Astrocyte (in vitro differentiated cells and primary cell): ENCODE measurements around the gene ALKBH4.
"Not testable (repeated sequence)": the region's sequence is repeated elsewhere in the genome, so short reads cannot be mapped to it uniquely, and the experiment has no call there.

ENCODE experiments used
- EZH2 ChIP-seq: IDR thresholded peaks from 2 replicates; pipeline ENCODE4 v1.6.1; 2012; ENCODE audit warnings: mild to moderate bottlenecking, low read length, inconsistent platforms; ENCODE audit not compliant: insufficient read depth
- TF ChIP-seq, protein P1 (sequence below): IDR thresholded peaks from 2 replicates; pipeline ENCODE4 v1.5.1; 2011; ENCODE audit warnings: low read depth, mild to moderate bottlenecking, inconsistent platforms, low read length, moderate library complexity; ENCODE audit not compliant: insufficient read depth

DNA sequence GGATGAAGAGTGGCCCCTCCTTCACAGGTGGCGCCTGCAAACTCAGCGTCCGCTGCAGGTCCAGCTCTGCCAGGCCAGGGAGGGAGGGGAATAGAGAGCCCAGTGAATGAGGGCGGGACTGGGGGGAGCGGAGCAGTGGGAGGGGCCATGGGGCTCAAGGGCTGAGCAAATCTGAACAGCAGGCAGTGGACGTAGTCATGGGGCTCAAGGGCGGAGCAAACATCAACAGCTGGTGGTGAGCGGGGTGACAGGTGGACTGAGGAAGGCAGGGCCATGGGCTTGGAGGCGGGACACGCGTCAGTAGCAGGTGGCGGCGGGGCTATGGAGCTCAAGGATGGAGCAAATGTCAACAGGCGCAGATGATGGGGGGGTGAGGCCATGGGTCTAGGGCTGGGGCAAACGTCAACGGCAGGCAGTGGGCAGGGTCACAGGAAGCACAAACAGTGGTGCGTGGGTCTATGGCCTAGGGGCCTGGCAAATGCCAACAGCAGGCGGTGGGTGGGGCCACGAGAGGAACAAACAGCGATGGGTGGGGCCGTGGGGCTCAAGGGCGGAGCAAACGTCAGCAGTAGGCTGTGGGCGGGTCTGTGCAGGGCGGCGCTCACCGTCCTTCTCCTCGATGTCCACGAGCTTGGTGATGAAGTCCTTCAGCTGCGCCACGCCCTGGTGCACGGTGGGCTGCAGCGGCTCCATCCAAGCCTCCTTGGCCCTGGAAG is 28.7 kb upstream of the ALKBH4 start:
- TF ChIP-seq, protein P1, sequence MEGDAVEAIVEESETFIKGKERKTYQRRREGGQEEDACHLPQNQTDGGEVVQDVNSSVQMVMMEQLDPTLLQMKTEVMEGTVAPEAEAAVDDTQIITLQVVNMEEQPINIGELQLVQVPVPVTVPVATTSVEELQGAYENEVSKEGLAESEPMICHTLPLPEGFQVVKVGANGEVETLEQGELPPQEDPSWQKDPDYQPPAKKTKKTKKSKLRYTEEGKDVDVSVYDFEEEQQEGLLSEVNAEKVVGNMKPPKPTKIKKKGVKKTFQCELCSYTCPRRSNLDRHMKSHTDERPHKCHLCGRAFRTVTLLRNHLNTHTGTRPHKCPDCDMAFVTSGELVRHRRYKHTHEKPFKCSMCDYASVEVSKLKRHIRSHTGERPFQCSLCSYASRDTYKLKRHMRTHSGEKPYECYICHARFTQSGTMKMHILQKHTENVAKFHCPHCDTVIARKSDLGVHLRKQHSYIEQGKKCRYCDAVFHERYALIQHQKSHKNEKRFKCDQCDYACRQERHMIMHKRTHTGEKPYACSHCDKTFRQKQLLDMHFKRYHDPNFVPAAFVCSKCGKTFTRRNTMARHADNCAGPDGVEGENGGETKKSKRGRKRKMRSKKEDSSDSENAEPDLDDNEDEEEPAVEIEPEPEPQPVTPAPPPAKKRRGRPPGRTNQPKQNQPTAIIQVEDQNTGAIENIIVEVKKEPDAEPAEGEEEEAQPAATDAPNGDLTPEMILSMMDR: not testable (repeated sequence)
- not testable (repeated sequence) for TF ChIP-seq EZH2
